Immature natural killer cell (primary cell): ENCODE results near the gene SLC9A9. TPM values are rescaled to one million over a fixed set of nuclear protein-coding genes. Genes with fewer than 3 reads are reported as not detected.
A peak's percentile ranks its signal among the peaks of the same experiment; 100 is the strongest.

Experiments
- DNase-seq, 3 donors: peaks; one replicate each; pipeline ENCODE4 v3.0.0; 2022; ENCODE audit warnings: mixed read lengths in 1 of 3
- H3K27ac Mint-ChIP-seq, 6 donors: one replicate each; pipeline ENCODE4 v1.8.0; 2020; ENCODE audit warnings: mixed read lengths in 6 of 6, mild to moderate bottlenecking in 5 of 6, inconsistent platforms in 4 of 6, moderate library complexity in 3 of 6
- H3K27me3 Mint-ChIP-seq, 3 donors: one replicate each; pipeline ENCODE4 v1.8.0; 2020 to 2021; ENCODE audit warnings: low read depth in 3 of 3, mild to moderate bottlenecking in 3 of 3, mixed read lengths in 3 of 3, moderate library complexity in 3 of 3, inconsistent platforms in 1 of 3
- H3K36me3 Mint-ChIP-seq, 3 donors: one replicate each; pipeline ENCODE4 v1.8.0; 2020; ENCODE audit warnings: mixed read lengths in 3 of 3, inconsistent platforms in 2 of 3, mild to moderate bottlenecking in 2 of 3
- H3K4me1 Mint-ChIP-seq, 2 donors: one replicate each; pipeline ENCODE4 v1.8.0; 2020; ENCODE audit warnings: inconsistent platforms in 2 of 2, mild to moderate bottlenecking in 2 of 2, mixed read lengths in 2 of 2, moderate library complexity in 1 of 2
- H3K4me3 Mint-ChIP-seq, 5 donors: one replicate each; pipeline ENCODE4 v1.8.0; 2020; ENCODE audit warnings: mild to moderate bottlenecking in 5 of 5, mixed read lengths in 5 of 5, inconsistent platforms in 3 of 5, moderate library complexity in 3 of 5
- H3K9me3 Mint-ChIP-seq, 6 donors: one replicate each; pipeline ENCODE4 v1.8.0; 2020; ENCODE audit warnings: mild to moderate bottlenecking in 6 of 6, mixed read lengths in 6 of 6, inconsistent platforms in 4 of 6, moderate library complexity in 3 of 6
- polyA plus RNA-seq, 3 donors: library from polyadenylated mRNA; unstranded; fragments of 300-500 nt; fragmentation: Illumina TruSeq; gene quantifications; one replicate each; pipeline ENCODE4 v1.2.3, GENCODE V29; 2021

Gene SLC9A9
- polyA plus RNA-seq, 3 donors from 2014 or later = 17.2 to 21.3 (median 19.7) TPM

DNA sequence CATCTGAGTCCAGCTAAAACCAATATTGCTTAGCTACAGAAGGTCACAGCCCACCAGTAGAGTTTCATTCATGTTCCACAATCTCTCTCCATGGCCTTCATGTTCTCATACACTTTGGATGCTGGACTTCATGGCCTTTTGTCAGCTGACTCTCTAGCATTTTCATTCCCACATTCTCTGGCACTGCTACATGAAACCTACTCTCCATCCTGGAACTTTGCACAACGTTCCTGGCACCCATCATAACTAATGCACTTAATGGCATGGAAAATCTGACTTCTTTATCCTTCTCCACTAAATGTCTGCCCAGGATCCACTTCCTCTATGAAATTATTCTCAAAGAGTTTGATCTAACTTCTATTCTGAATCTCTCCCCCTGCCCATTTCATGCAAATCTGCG is 56.9 kb downstream of the SLC9A9 start:
- H3K9me3 Mint-ChIP-seq = no peaks in the 10 kb centered on the region
- peaks cover 17 to 31% (median 27%) of the 10 kb centered on the region in 3 donors for H3K36me3 Mint-ChIP-seq
- no peak for DNase-seq
- H3K27ac Mint-ChIP-seq = no peak overlapping the region
- H3K4me1 Mint-ChIP-seq = no peaks in the 10 kb centered on the region
- peaks cover 0 to 1% (median 0%) of the 10 kb centered on the region in 3 donors for H3K27me3 Mint-ChIP-seq
- no peak overlapping the region for H3K4me3 Mint-ChIP-seq

DNA sequence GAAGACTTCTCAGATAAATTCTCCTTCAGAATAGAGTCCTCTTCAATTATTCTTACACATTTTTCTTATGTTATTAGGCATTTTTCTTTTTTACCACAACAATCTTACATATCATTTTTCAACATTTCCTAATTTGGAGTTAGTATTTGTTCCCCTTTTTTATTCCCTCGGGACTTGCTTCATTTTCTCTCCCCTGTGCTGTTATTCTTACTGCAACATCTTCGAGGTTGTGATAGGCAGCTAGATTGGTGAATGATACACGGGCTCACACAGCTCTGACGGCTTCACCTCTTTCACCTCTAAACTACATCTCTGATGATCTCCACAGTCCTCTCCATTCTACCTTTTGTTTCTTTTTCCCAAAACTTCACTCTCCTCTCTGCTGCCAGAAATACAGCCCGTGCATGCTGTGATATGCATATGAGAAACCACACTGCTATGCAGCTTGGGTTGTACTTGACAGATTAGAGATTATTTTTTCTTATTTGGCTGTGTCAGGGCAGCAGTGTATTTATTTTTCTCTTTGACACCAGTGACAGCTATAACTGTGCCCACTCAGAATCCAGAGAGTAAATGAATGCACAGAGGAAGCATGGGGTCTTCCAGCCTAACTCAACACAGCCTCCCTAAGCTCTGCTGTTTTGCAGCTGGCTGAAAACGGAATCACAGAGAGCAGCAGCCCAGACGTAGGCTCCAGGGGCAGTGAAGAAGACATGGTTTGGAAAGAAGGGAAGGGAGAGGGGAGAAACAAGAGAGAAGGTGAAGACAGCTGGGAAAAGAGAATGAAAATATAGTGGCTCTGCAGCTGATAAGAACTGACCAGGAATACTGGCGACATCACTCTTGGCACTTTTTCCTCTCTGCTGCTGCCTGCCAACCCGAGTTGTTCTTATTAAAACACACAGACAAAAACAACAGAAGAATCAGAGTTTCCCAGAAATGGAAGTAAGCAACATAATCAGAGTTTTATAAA is 61.8 kb downstream of the SLC9A9 start:
- Mint-ChIP-seq H3K27ac (no peak overlapping the region), H3K27me3 (peaks cover 0 to 1% (median 0%) of the 10 kb centered on the region in 3 donors), H3K4me3 (no peak overlapping the region), H3K9me3 (no peaks in the 10 kb centered on the region), H3K36me3 (peaks cover 7 to 13% (median 12%) of the 10 kb centered on the region in 3 donors), H3K4me1 (no peaks in the 10 kb centered on the region)
- no peak for DNase-seq

DNA sequence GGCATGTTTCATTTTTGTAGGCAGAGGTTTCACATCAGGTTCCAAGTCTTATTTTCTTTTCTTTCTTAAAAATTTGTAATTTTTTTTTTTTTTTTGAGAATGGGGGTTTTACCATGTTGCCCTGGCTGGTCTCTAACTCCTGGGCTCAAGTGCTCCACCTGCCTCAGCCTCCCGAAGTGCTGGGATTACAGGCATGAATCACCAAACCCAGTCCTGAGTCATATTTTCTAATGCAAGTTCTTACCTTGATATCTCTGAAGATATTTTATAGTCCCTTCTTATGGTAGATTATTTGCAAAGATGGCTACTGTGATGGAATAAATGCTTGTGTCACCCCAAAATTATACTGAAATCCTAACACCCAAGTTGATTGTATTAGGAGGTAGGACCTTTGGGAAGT is 63.8 kb downstream of the SLC9A9 start:
- no peak overlapping the region for H3K27ac Mint-ChIP-seq
- H3K9me3 Mint-ChIP-seq = no peaks in the 10 kb centered on the region
- no peak overlapping the region for H3K4me3 Mint-ChIP-seq
- peaks cover 0 to 1% (median 0%) of the 10 kb centered on the region in 3 donors for H3K27me3 Mint-ChIP-seq
- DNase-seq = no peak
- peaks cover 0 to 9% (median 4%) of the 10 kb centered on the region in 3 donors for H3K36me3 Mint-ChIP-seq
- no peaks in the 10 kb centered on the region for H3K4me1 Mint-ChIP-seq

DNA sequence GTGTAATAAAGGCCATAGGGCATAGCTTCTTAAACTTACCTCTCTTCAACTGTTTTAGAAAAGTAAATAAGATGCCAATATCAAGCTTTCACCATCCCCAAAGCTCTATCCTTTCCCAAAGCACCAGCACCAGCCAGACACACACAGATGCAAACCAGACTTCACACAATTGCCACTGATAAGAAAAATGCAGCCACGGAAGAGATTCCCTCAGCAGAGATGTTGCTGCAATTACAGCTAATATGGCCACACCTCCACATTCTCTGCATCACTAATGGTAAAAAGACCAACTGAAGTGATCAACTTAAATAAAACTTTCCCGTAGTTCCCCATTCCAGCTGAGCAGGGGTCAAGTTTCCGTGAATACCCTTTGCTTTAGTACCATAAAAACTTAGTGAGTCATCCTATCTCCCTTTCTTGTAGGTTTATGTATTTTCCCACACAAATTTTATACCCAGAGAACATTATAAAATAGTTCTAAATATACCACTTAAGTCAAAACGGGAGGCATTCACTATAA is 64.4 kb downstream of the SLC9A9 start:
- H3K36me3 Mint-ChIP-seq = peaks cover 0 to 9% (median 4%) of the 10 kb centered on the region in 3 donors

DNA sequence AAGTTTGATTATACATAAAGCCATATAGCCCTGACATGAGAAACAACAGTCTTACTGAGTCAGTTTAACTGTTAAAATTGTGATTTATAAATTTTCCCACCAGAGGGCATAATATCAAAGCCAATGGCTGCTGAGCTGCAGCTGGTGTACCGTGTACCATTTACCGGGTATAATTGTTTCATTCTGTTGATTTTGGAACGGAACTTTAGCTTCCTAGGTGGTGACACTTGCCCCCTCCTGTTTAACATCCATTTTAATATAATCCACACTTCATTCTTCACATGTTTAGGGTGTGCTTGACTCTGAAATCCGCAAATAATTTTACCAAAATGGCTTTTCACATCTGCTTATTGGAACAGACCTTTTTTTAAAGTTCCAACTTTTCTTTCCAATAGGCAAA is 72.8 kb downstream of the SLC9A9 start:
- Mint-ChIP-seq H3K27me3 (no peaks in the 10 kb centered on the region), H3K9me3 (no peaks in the 10 kb centered on the region), H3K27ac (no peak overlapping the region), H3K4me3 (no peak overlapping the region), H3K36me3 (no peaks in the 10 kb centered on the region), H3K4me1 (peaks cover 0 to 5% of the 10 kb centered on the region in 2 donors)
- DNase-seq = peak; percentile 3 to 27 (median 9)

More for the DNA sequence above, 64.4 kb downstream of the SLC9A9 start:
- Mint-ChIP-seq H3K27ac (no peak overlapping the region), H3K27me3 (peaks cover 0 to 1% (median 0%) of the 10 kb centered on the region in 3 donors), H3K9me3 (no peaks in the 10 kb centered on the region), H3K4me1 (no peaks in the 10 kb centered on the region), H3K4me3 (no peak overlapping the region)
- DNase-seq = no peak

DNA sequence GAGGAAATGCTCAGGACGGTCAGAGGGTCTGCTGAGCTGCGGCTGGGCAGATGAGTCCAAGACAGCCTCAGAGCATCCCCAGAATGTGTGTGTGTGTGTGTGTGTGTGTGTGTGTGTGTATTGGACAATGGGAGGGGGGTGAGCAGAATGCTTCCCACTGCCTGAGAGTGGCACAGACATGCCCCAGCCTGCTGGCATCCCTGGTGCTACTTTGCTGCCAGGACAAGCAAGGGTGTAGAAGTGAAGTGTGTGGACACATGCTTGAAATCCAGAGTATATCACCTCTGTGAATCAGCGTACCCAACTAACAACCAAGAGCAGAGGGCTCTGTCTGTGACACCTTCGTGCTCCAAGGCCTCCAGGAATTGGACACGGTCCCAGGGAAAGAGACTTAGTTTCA is 76.3 kb downstream of the SLC9A9 start:
- H3K9me3 Mint-ChIP-seq = no peaks in the 10 kb centered on the region
- no peak for DNase-seq
- no peaks in the 10 kb centered on the region for H3K36me3 Mint-ChIP-seq
- H3K27me3 Mint-ChIP-seq = peaks cover 0 to 2% (median 0%) of the 10 kb centered on the region in 3 donors
- H3K4me3 Mint-ChIP-seq = no peak overlapping the region
- no peak overlapping the region for H3K27ac Mint-ChIP-seq
- peaks cover 0 to 5% of the 10 kb centered on the region in 2 donors for H3K4me1 Mint-ChIP-seq

DNA sequence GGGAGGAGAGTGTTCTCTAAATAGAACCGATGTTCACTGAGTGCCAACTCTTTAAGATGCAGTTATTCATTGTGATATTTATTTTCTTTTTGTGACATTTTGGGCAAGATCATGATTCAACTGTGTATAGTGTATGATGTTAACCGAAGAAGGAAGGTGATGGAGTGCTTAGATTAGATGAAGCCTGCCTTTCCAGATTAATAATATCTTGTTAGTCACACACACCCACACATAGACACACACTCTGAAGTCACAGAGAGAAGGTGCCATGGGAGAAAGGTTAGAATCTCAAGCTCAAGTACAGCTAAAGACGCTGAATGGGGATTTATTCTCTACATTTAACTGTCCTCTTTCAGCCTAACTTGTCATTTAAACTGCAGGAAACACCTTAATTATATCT is 77.0 kb downstream of the SLC9A9 start:
- no peak overlapping the region for H3K27ac Mint-ChIP-seq
- H3K4me3 Mint-ChIP-seq = no peak overlapping the region
- H3K4me1 Mint-ChIP-seq = peaks cover 0 to 5% of the 10 kb centered on the region in 2 donors
- no peaks in the 10 kb centered on the region for H3K9me3 Mint-ChIP-seq
- H3K27me3 Mint-ChIP-seq = peaks cover 0 to 2% (median 0%) of the 10 kb centered on the region in 3 donors
- H3K36me3 Mint-ChIP-seq = peaks cover 0 to under 1% (median 0%) of the 10 kb centered on the region in 3 donors
- DNase-seq = no peak

DNA sequence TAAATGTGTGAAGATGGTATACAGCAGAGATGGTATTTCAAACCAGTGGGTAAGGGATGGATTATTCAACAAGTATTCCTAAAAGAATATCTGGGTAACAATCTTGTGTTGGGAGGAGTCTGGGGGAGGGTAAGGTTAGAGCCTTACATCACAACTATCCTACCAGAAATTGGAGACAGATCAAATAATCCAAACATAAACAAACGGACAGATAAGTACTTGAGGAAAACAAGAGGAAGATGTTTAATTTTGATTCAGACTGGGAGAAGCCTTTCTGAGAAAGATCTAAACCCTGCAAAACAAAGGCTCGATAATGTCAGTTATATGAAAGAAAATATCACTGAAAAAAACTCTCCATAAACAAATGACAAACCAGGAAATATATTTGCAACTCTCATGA is 77.9 kb downstream of the SLC9A9 start:
- H3K4me1 Mint-ChIP-seq = peaks cover 0 to under 1% of the 10 kb centered on the region in 2 donors
- no peak for DNase-seq
- H3K27ac Mint-ChIP-seq = no peak overlapping the region
- peaks cover 0 to 2% (median 0%) of the 10 kb centered on the region in 3 donors for H3K27me3 Mint-ChIP-seq
- no peak overlapping the region for H3K4me3 Mint-ChIP-seq
- H3K9me3 Mint-ChIP-seq = no peaks in the 10 kb centered on the region
- peaks cover 0 to 4% (median 0%) of the 10 kb centered on the region in 3 donors for H3K36me3 Mint-ChIP-seq

DNA sequence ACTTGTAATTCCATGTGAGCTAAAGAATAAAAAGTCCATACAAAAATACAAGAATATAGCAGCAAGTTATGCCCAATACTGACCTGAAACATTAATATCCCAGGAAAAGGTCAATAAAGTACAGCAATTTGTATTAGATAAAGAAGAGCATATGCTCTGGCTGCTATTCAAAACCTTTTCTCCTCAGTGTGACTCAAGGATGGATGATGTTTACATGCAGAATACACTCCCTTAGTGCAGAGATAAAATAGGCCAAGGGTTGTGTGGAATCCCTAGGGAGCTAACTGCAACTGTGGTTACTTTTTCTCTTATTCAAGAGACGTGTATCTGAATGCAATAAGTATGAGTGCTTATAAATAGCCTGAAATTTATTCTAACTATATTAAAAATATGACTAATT is 78.7 kb downstream of the SLC9A9 start:
- Mint-ChIP-seq H3K4me1 (no peaks in the 10 kb centered on the region), H3K27ac (no peak overlapping the region), H3K27me3 (peaks cover 0 to 2% (median 0%) of the 10 kb centered on the region in 3 donors), H3K4me3 (no peak overlapping the region), H3K36me3 (peaks cover 0 to 4% (median 0%) of the 10 kb centered on the region in 3 donors), H3K9me3 (peaks cover 0 to 1% (median 0%) of the 10 kb centered on the region in 6 donors)
- no peak for DNase-seq

DNA sequence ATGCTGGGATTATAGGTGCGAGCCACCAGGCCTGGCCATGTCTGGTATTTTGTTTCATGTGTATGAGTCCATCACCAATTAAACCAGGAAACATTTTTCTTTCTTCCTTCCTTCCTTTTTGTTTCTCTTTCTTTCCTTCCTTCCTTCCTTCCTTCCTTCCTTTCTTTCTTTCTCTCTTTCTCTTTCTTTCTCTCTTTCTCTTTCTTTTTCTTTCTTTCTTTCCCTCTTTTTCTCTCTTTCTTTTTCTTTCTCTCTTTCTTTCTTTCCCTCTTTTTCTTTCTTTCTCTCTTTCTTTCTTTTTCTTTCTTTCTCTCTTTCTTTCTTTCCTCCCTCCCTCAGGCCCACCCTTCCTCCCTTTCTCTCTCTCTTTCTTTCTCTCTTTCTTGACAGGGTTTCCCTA is 83.4 kb downstream of the SLC9A9 start:
- no peak overlapping the region for H3K4me3 Mint-ChIP-seq
- H3K9me3 Mint-ChIP-seq = peaks cover 0 to 3% (median 0%) of the 10 kb centered on the region in 6 donors
- no peak for DNase-seq
- H3K4me1 Mint-ChIP-seq = no peaks in the 10 kb centered on the region
- peaks cover 0 to 2% (median 0%) of the 10 kb centered on the region in 3 donors for H3K27me3 Mint-ChIP-seq
- no peak overlapping the region for H3K27ac Mint-ChIP-seq
- H3K36me3 Mint-ChIP-seq = peaks cover 0 to 4% (median 0%) of the 10 kb centered on the region in 3 donors

DNA sequence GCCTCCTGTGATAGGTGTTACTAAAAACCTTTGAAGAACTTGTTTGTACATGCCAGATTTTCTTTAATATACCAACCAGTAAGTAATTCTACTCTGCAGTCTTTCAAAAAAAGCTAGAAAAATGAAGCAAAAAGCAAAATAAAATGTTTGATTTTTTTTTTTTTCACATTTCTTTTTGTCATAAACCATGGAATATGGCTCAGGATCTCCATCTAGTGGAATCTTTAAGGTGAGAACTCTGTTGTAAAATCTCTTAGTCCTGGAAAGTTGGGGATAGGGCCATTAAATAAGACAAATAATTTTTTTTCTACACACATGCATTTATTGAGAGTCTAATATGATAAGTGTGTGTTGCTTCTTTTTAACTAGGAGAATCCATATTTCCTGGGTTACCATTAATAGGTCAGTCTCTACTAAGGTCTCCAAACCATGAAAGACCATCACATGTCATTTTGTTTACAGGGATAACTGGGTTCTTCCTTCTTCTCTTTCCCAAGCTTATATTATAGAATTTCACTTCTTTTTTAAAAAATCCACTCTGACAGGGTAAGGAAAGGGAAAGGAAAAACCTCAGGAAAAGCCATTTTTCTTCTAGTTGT is 84.6 kb downstream of the SLC9A9 start:
- no peak overlapping the region for H3K4me3 Mint-ChIP-seq
- DNase-seq = no peak
- H3K4me1 Mint-ChIP-seq = no peaks in the 10 kb centered on the region
- H3K27me3 Mint-ChIP-seq = peaks cover 0 to 2% (median 0%) of the 10 kb centered on the region in 3 donors
- peaks cover 0 to 3% (median 0%) of the 10 kb centered on the region in 6 donors for H3K9me3 Mint-ChIP-seq
- peaks cover 0 to 4% (median 0%) of the 10 kb centered on the region in 3 donors for H3K36me3 Mint-ChIP-seq
- H3K27ac Mint-ChIP-seq = no peak overlapping the region

DNA sequence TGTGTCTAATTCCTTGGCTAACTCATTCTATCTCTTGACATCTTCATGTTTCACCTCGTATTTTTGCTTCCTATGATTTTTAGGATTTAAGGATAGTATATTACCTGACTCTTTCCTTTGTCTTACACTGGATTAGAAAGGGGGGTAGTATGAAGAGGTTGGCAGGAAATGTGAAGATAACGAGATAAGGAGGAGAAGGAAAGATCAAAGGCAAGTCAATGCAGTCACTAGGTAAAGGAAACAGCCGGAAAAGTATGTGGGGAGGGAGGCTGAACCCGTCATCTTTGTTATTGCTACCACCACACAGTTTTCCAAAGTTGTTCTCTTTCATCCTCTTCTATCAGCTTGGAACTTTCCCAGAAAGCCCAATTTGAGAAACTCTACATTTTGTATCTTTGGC is 90.6 kb downstream of the SLC9A9 start:
- Mint-ChIP-seq H3K36me3 (no peaks in the 10 kb centered on the region), H3K9me3 (peaks cover 0 to 3% (median 0%) of the 10 kb centered on the region in 6 donors), H3K27ac (no peak overlapping the region), H3K4me3 (no peak overlapping the region), H3K4me1 (peaks cover 0 to 2% of the 10 kb centered on the region in 2 donors), H3K27me3 (peaks cover 0 to 2% (median 0%) of the 10 kb centered on the region in 3 donors)
- no peak for DNase-seq

DNA sequence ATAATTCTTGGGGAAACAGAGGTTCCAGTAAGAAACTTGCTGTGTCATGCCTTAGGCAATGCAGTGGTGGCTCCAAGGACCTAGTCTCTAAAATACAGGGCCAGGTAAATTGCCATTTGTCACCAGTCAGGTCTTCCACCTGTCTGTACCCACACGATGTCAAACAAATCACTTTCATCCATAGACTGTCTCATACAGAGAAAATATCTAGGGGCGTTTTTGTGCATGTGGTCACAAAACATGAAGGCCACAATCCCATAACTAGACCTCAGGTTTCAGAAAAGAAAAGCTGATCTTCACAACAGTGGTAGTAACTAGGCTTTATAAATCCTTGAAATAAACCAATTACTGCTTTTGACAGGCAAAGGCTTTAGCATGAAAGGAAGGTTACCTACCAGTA is 92.3 kb downstream of the SLC9A9 start:
- Mint-ChIP-seq H3K27me3 (peaks cover 0 to 2% (median 0%) of the 10 kb centered on the region in 3 donors), H3K9me3 (peaks cover 0 to 3% (median 0%) of the 10 kb centered on the region in 6 donors), H3K4me1 (peaks cover 6 to 11% of the 10 kb centered on the region in 2 donors), H3K36me3 (no peaks in the 10 kb centered on the region), H3K27ac (no peak overlapping the region), H3K4me3 (no peak overlapping the region)
- DNase-seq = no peak

DNA sequence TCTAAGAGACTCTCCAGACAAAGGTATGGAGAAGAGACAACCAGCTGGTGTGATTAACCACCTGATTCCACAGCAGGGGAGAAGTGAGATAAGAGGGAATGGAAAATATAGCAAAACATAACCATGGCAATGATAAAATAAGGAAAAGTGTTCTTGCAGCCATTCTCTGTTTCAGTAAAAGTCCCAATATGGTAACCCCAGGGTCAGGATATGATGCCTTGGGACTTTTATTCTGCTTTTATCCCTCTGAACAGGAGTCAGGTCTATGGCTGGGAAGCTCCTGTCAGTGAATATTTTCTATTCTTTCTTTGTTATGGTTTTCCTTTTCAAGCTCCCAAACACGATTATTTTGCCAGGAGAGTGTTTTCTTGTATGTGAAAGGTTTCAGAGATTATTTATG is 94.2 kb downstream of the SLC9A9 start:
- Mint-ChIP-seq H3K27me3 (peaks cover 0 to 2% (median 0%) of the 10 kb centered on the region in 3 donors), H3K4me3 (no peak overlapping the region), H3K27ac (no peak overlapping the region), H3K36me3 (no peaks in the 10 kb centered on the region), H3K9me3 (no peaks in the 10 kb centered on the region), H3K4me1 (peaks cover 6 to 11% of the 10 kb centered on the region in 2 donors)
- DNase-seq = no peak
